H1 (cell line): Measurements from ENCODE around the gene MUSTN1. TPM values are rescaled to one million over a fixed set of nuclear protein-coding genes. Genes with fewer than 3 reads are reported as not detected.

Source experiments
- CTCF ChIA-PET: fragments of 300-600 bp; sonication (Branson Sonifier 250); formaldehyde crosslinking; loops from one replicate; lab custom pipeline; 2021; ENCODE audit not compliant: partially characterized antibody; lab: Charles Lee
- POLR2A ChIA-PET: fragments of 300-600 bp; sonication (Branson Sonifier 250); formaldehyde crosslinking; loops from one replicate; lab custom pipeline; 2021; ENCODE audit warnings: inconsistent platforms; ENCODE audit not compliant: partially characterized antibody; lab: Charles Lee
- DNase-seq, 2 experiments: peaks; one replicate each; pipeline versions ENCODE4 v3.0.0 to v3.0.0-alpha.2; 2010 to 2022; ENCODE audit warnings: low spot score in 2 of 2, low read depth in 1 of 2, mixed read lengths in 1 of 2
- FAIRE-seq: peaks from 2 replicates; lab custom pipeline; 2011; peaks lifted over from hg19 to GRCh38; lab: Jason Lieb, UNC
- H2AFZ ChIP-seq: 2 replicates; pipeline ENCODE4 v1.8.1; 2012; ENCODE audit warnings: low read length, inconsistent platforms
- H2AK5ac ChIP-seq: 2 replicates; pipeline ENCODE4 v1.6.1; 2013; ENCODE audit warnings: low read depth, low read length
- H2BK120ac ChIP-seq: replicated peaks from 2 replicates; pipeline ENCODE3; 2013; ENCODE audit warnings: low read depth, low read length, inconsistent platforms
- H2BK12ac ChIP-seq: 2 replicates; pipeline ENCODE4 v1.6.1; 2013; ENCODE audit warnings: low read depth, low read length
- H2BK15ac ChIP-seq: 2 replicates; pipeline ENCODE4 v1.6.1; 2013; ENCODE audit warnings: low read length
- H2BK20ac ChIP-seq: 2 replicates; pipeline ENCODE4 v1.6.1; 2013; ENCODE audit warnings: low read length
- H2BK5ac ChIP-seq: 2 replicates; pipeline ENCODE4 v1.6.1; 2013; ENCODE audit warnings: low read depth, low read length
- H3K14ac ChIP-seq: 2 replicates; pipeline ENCODE4 v1.6.1; 2013; ENCODE audit warnings: inconsistent platforms; ENCODE audit not compliant: insufficient read length
- H3K18ac ChIP-seq: 2 replicates; pipeline ENCODE4 v1.6.1; 2013; ENCODE audit warnings: low read length; ENCODE audit errors: extremely low read depth
- H3K23ac ChIP-seq: 2 replicates; pipeline ENCODE4 v1.6.1; 2013; ENCODE audit warnings: inconsistent platforms; ENCODE audit not compliant: insufficient read length
- H3K23me2 ChIP-seq: 2 replicates; pipeline ENCODE4 v1.6.1; 2013; ENCODE audit warnings: low read depth, low read length
- H3K27ac ChIP-seq: 2 replicates; pipeline ENCODE4 v1.6.1; 2011; ENCODE audit warnings: low read depth, low read length, inconsistent platforms
- H3K27me3 ChIP-seq, 4 experiments: replicated peaks in 1 of 4; 1 replicate in 1 of 4; 2 replicates in 3 of 4; pipeline versions ENCODE4 v1.6.1 to v1.8.1; 2011 to 2013; ENCODE audit warnings: low read length in 3 of 4, mild to moderate bottlenecking in 3 of 4, inconsistent platforms in 2 of 4, mixed read lengths in 2 of 4, moderate library complexity in 1 of 4; ENCODE audit not compliant: control insufficient read depth in 3 of 4, insufficient read depth in 3 of 4; ENCODE audit errors: extremely low read depth in 1 of 4
- H3K36me3 ChIP-seq, 4 experiments: 2 replicates each; pipeline versions ENCODE4 v1.6.1 to v1.8.1; 2011 to 2013; ENCODE audit warnings: mild to moderate bottlenecking in 4 of 4, low read length in 3 of 4, moderate library complexity in 2 of 4, control low read depth in 1 of 4, inconsistent platforms in 1 of 4; ENCODE audit not compliant: insufficient read depth in 4 of 4, control insufficient read depth in 2 of 4
- H3K4ac ChIP-seq: replicated peaks from 2 replicates; pipeline ENCODE3; 2013; ENCODE audit warnings: low read length, low read depth, mixed read lengths, inconsistent platforms; ENCODE audit not compliant: insufficient read length
- H3K4me1 ChIP-seq, 4 experiments: replicated peaks in 1 of 4; 1 replicate in 1 of 4; 2 replicates in 3 of 4; pipeline versions ENCODE4 v1.6.1 to v1.8.1; 2011 to 2013; ENCODE audit warnings: low read length in 3 of 4, inconsistent platforms in 2 of 4, mixed read lengths in 1 of 4; ENCODE audit not compliant: insufficient read depth in 4 of 4, control insufficient read depth in 3 of 4
- H3K4me2 ChIP-seq, 2 experiments: 2 replicates each; pipeline versions ENCODE4 v1.6.1 to v1.8.1; 2011 to 2013; ENCODE audit warnings: low read depth in 2 of 2, low read length in 2 of 2, control low read depth in 1 of 2, inconsistent platforms in 1 of 2, mild to moderate bottlenecking in 1 of 2; ENCODE audit not compliant: insufficient read depth in 1 of 2
- H3K4me3 ChIP-seq, 4 experiments: fragments of 200-600, 300-600 bp in 1 of 4; sonication (generic), shearing (Covaris generic), sonication (Bioruptor Twin) in 1 of 4; 2 replicates each; pipeline versions ENCODE4 v1.5.1 to v1.8.1; 2011 to 2016; ENCODE audit warnings: low read length in 4 of 4, low read depth in 3 of 4, control low read depth in 2 of 4, inconsistent platforms in 2 of 4, mild to moderate bottlenecking in 2 of 4, mixed read lengths in 1 of 4, moderate library complexity in 1 of 4; ENCODE audit not compliant: insufficient read depth in 2 of 4; ENCODE audit errors: extremely low read depth in 1 of 4
- H3K56ac ChIP-seq: replicated peaks from 2 replicates; pipeline ENCODE3; 2013; ENCODE audit warnings: low read depth, mild to moderate bottlenecking, mixed read lengths, low read length, inconsistent platforms; ENCODE audit not compliant: insufficient read length
- H3K79me1 ChIP-seq: 2 replicates; pipeline ENCODE4 v1.6.1; 2013; ENCODE audit warnings: low read depth, low read length, control low read depth
- H3K79me2 ChIP-seq, 2 experiments: 2 replicates each; pipeline versions ENCODE4 v1.6.1 to v1.8.1; 2012 to 2013; ENCODE audit warnings: low read length in 2 of 2, mild to moderate bottlenecking in 2 of 2, inconsistent platforms in 1 of 2; ENCODE audit not compliant: insufficient read depth in 2 of 2, control insufficient read depth in 1 of 2
- H3K9ac ChIP-seq, 4 experiments: replicated peaks in 1 of 4; 1 replicate in 1 of 4; 2 replicates in 3 of 4; pipeline versions ENCODE4 v1.6.1 to v1.8.1; 2011 to 2013; ENCODE audit warnings: low read depth in 3 of 4, low read length in 3 of 4, control low read depth in 2 of 4, mild to moderate bottlenecking in 2 of 4, moderate library complexity in 2 of 4, inconsistent platforms in 1 of 4; ENCODE audit errors: extremely low read depth in 1 of 4
- H3K9me3 ChIP-seq, 2 experiments: 2 replicates each; pipeline versions ENCODE4 v1.6.1 to v1.8.1; 2012 to 2013; ENCODE audit warnings: mild to moderate bottlenecking in 2 of 2, moderate library complexity in 2 of 2, control low read depth in 1 of 2, inconsistent platforms in 1 of 2, low read depth in 1 of 2, low read length in 1 of 2, mixed read lengths in 1 of 2; ENCODE audit not compliant: insufficient read depth in 2 of 2
- H4K20me1 ChIP-seq, 2 experiments: replicated peaks in 1 of 2; 2 replicates each; pipeline versions ENCODE3 to v1.8.1; 2011 to 2013; ENCODE audit warnings: inconsistent platforms in 2 of 2, low read length in 2 of 2, mild to moderate bottlenecking in 1 of 2; ENCODE audit not compliant: insufficient read depth in 2 of 2, control insufficient read depth in 1 of 2
- H4K5ac ChIP-seq: 2 replicates; pipeline ENCODE4 v1.6.1; 2013; ENCODE audit warnings: low read length, low read depth, mixed read lengths, inconsistent platforms; ENCODE audit not compliant: insufficient read length
- H4K8ac ChIP-seq: 2 replicates; pipeline ENCODE4 v1.8.0; 2013; ENCODE audit warnings: mild to moderate bottlenecking, moderate library complexity, low read length, inconsistent platforms; ENCODE audit not compliant: insufficient read depth; ENCODE audit errors: extremely low read depth
- H4K91ac ChIP-seq: replicated peaks from 2 replicates; pipeline ENCODE3; 2013; ENCODE audit warnings: low read length, mixed read lengths, inconsistent platforms; ENCODE audit not compliant: insufficient read length
- ASH2L ChIP-seq: fragments of 200-600, 300-600 bp; sonication (generic); IDR thresholded peaks from one replicate; pipeline ENCODE4 v1.7.1; 2017; ENCODE audit warnings: low read length
- EZH2 ChIP-seq: fragments of 200-600 bp; sonication (generic); IDR thresholded peaks from 2 replicates; pipeline ENCODE4 v1.7.1; 2012; ENCODE audit warnings: low read depth, mild to moderate bottlenecking, moderate library complexity, low read length, inconsistent platforms; ENCODE audit not compliant: severe bottlenecking
- SUZ12 ChIP-seq: fragments of 200-600 bp; sonication (generic); IDR thresholded peaks from 2 replicates; pipeline ENCODE4 v1.6.1; 2012; ENCODE audit warnings: mild to moderate bottlenecking, inconsistent platforms, low read length, moderate library complexity, mixed read lengths
- TCF12 ChIP-seq: IDR thresholded peaks from 2 replicates; pipeline ENCODE4 v1.6.1; 2011; ENCODE audit warnings: low read depth, mild to moderate bottlenecking, low read length
- WGBS, 2 experiments: shearing (Covaris generic) in 1 of 2; methylation state at CpG; one replicate each; pipeline versions ENCODE4 v1.1.6 to v1.1.7; 2013 to 2015; ENCODE audit warnings: low lambda C conversion rate in 2 of 2, mixed read lengths in 2 of 2, inconsistent platforms in 1 of 2, low coverage in 1 of 2, missing lambda C conversion rate in 1 of 2; ENCODE audit not compliant: insufficient replicate concordance in 2 of 2, insufficient coverage in 1 of 2, insufficient read length in 1 of 2; ENCODE audit errors: extremely low coverage in 1 of 2, missing lambda C conversion rate in 1 of 2; 5-methylcytosine and 5-hydroxymethylcytosine counted together
- polyA plus RNA-seq, 7 experiments: library from polyadenylated mRNA; depleted of rRNA in 3 of 7; stranded (reverse) in 5 of 7; unstranded in 2 of 7; fragments of >200 nt in 5 of 7; fragments of 200-250 nt in 2 of 7; gene quantifications; 1 replicate in 5 of 7; 2 replicates in 1 of 7; 4 replicates in 1 of 7; pipeline versions ENCODE4 v1.2.1 to v1.2.3, GENCODE V29; 2011 to 2013; ENCODE audit warnings: missing spikeins in 2 of 7, mixed read lengths in 2 of 7
- total RNA-seq: library from RNA; stranded (reverse); fragmentation: NEBNext Ultra II Directional; extraction: Animal tissue kit (Norgen Biotek cat#: 25700); gene quantifications from 2 replicates; pipeline ENCODE4 v1.2.1, GENCODE V29; 2021

Gene MUSTN1
- total and polyA plus RNA-seq, 2 of the 8 experiments (the other 6 are each of a cell fraction or from before 2014, with no cell fraction given): 1.1 to 2.4 TPM

- H3K4ac ChIP-seq: no peak overlapping the region
- no peak overlapping the region for H3K23ac ChIP-seq
- H4K91ac ChIP-seq: no peak overlapping the region
- ChIA-PET POLR2A (interaction anchor here (2.3 kb wide), 1 partner anchor 25 kb away, joined by 8 read pairs; the partner anchor contains the start of gene NEK4), CTCF (interaction anchor here (0.8 to 6.9 kb wide), 3 partner anchors 10 to 24 kb away, joined by 3 to 86 read pairs (median 13); no protein-coding TSS in a partner anchor)
- no peak overlapping the region for H3K4me3 ChIP-seq
- H2BK12ac ChIP-seq: no peak overlapping the region
- no peaks in the 10 kb centered on the region for H3K36me3 ChIP-seq
- H3K14ac ChIP-seq: no peak overlapping the region
- no peak overlapping the region for H3K9ac ChIP-seq
- no peaks in the 10 kb centered on the region for H4K20me1 ChIP-seq
- DNase-seq (no peak), FAIRE-seq (no peak)
- H3K56ac ChIP-seq: no peak overlapping the region
- no peak overlapping the region for H3K18ac ChIP-seq
- no peak overlapping the region for H3K4me2 ChIP-seq
- H2AK5ac ChIP-seq: no peak overlapping the region
- no peak overlapping the region for H4K8ac ChIP-seq
- no peak overlapping the region for H2BK15ac ChIP-seq
- no peak overlapping the region for H2BK5ac ChIP-seq
- no peak overlapping the region for H2BK120ac ChIP-seq
- H3K23me2 ChIP-seq: no peaks in the 10 kb centered on the region
- no peak overlapping the region for H2BK20ac ChIP-seq
- H4K5ac ChIP-seq: no peak overlapping the region
- no peaks in the 10 kb centered on the region for H3K27me3 ChIP-seq
- no peaks in the 10 kb centered on the region for H3K9me3 ChIP-seq
- H3K4me1 ChIP-seq: no peaks in the 10 kb centered on the region
- H3K79me2 ChIP-seq: no peaks in the 10 kb centered on the region
- WGBS, 2 experiments: 77% methylated on average over 9 of the region's 9 CpGs; no CpG with 5 or more reads in 1 of the 2 experiments
- H3K79me1 ChIP-seq: no peaks in the 10 kb centered on the region
- no peak overlapping the region for H3K27ac ChIP-seq
- H2AFZ ChIP-seq: no peak overlapping the region
- TF ChIP-seq EZH2 (no peak), TCF12 (no peak), SUZ12 (no peak), ASH2L (no peak)
Observed at GRCh38 chr3:52795298-52795900, 39.4 kb downstream of the MUSTN1 start.
